Ovary (tissue), 9 donors: ENCODE measurements around the gene VENTX. TPM values are rescaled to one million over a fixed set of nuclear protein-coding genes. Genes with fewer than 3 reads are reported as not detected.
A peak's percentile ranks its signal among the peaks of the same experiment; 100 is the strongest.

ENCODE experiments used
- DNase-seq, 5 donors: peaks; one replicate each; pipeline ENCODE4 v3.0.0-alpha.2; 2019 to 2020
- H3K27ac ChIP-seq, 2 donors: fragments of 200-600 bp; one replicate each; pipeline versions ENCODE4 v1.5.1 to v1.8.0; 2019 to 2022
- H3K27me3 ChIP-seq: fragments of 200-600 bp; one replicate; pipeline ENCODE4 v1.8.0; 2022
- H3K36me3 ChIP-seq: fragments of 200-600 bp; sonication (generic); one replicate; pipeline ENCODE4 v1.5.1; 2019
- H3K4me1 ChIP-seq: one replicate; pipeline ENCODE4 v1.8.1; 2013; ENCODE audit warnings: mild to moderate bottlenecking, moderate library complexity; ENCODE audit not compliant: insufficient read depth
- H3K4me3 ChIP-seq: fragments of 200-600 bp; sonication (generic); one replicate; pipeline ENCODE4 v1.5.1; 2017
- H3K9me3 ChIP-seq, 2 donors: fragments of 200-600 bp in 1 of 2; sonication (generic) in 1 of 2; one replicate each; pipeline versions ENCODE4 v1.5.1 to v1.8.1; 2013 to 2019; ENCODE audit warnings: mild to moderate bottlenecking in 1 of 2, moderate library complexity in 1 of 2
- CTCF ChIP-seq, 3 donors: fragments of 450-650 bp in 2 of 3; fragments of 200-600 bp in 1 of 3; IDR thresholded peaks; one replicate each; pipeline versions ENCODE4 v1.5.1 to v1.8.0; 2016 to 2022; ENCODE audit warnings: antibody characterized with exemption in 3 of 3, mild to moderate bottlenecking in 1 of 3
- EP300 ChIP-seq: sonication (generic); formaldehyde crosslinking; IDR thresholded peaks from one replicate; pipeline ENCODE4 v1.6.1; 2017; ENCODE audit warnings: antibody characterized with exemption
- POLR2A ChIP-seq: fragments of 450-650 bp; IDR thresholded peaks from one replicate; pipeline ENCODE4 v1.6.1; 2017; ENCODE audit warnings: antibody characterized with exemption, mild to moderate bottlenecking, moderate library complexity
- WGBS, 3 donors: extraction: QIAGEN DNeasy Blood & Tissue Kit in 1 of 3; methylation state at CpG; one replicate each; pipeline versions ENCODE4 v1.1.5 to v1.1.7; 2013 to 2017; 5-methylcytosine and 5-hydroxymethylcytosine counted together
- intact Hi-C, 4 donors: fragments of 100-400 bp; cut with DNase I; formaldehyde crosslinking; loops; one replicate each; pipeline versions ENCODE4 v1.11.0 to v1.15.1; 2022 to 2023
- polyA plus RNA-seq, 2 donors: library from polyadenylated mRNA; stranded (reverse); fragments of 200-250 nt in 1 of 2; fragments of 350-450 nt in 1 of 2; fragmentation: Illumina TruSeq in 1 of 2; extraction: RNeasy Lipid Tissue Mini Kit (QIAGEN cat#74804) in 1 of 2; gene quantifications; one replicate each; pipeline ENCODE4 v1.2.3, GENCODE V29; 2013 to 2014
- total RNA-seq, 7 donors: library from RNA; depleted of rRNA in 2 of 7; stranded (reverse); fragments of >200 nt in 2 of 7; fragmentation: NEBNext Ultra II Directional in 3 of 7; extraction: Animal tissue kit (Norgen Biotek cat#: 25700) in 3 of 7; gene quantifications; one replicate each; pipeline versions ENCODE4 v1.1.0 to v1.2.4, GENCODE V29; 2016 to 2023
- donor health status: DM: no; HTN: no; CAD: no; lungs with moderate emphysema.
- donor health status: DM: no; HTN: no; CAD: no.
- donor health status: Bipolar disorder and iron deficiency.
- donor health status: DM: yes; HTN: yes; CAD: no.
- donor health status: DM: no; HTN: no; CAD: no.
- donor health status: DM: yes; HTN: yes; CAD: no.

Gene VENTX
- total and polyA plus RNA-seq, 9 donors: 0.23 to 2.2 (median 0.83) TPM

- intact Hi-C loops: no loop called here
- TF ChIP-seq CTCF (IDR thresholded peaks at IDR 0.05) (no peak), EP300 (no peak), POLR2A (no peak)
- Histone ChIP-seq H3K4me3 (no peak overlapping the region), H3K36me3 (no peaks in the 10 kb centered on the region), H3K9me3 (no peaks in the 10 kb centered on the region), H3K27ac (no peak overlapping the region), H3K27me3 (no peaks in the 10 kb centered on the region), H3K4me1 (no peaks in the 10 kb centered on the region)
- peak in 1 of 5 donors; percentile 27 for DNase-seq
- WGBS, 3 donors: 86 to 91% (median 87%) methylated on average over 32 to 54 of the region's 54 CpGs
Observed at GRCh38 chr10:133198621-133199487, 38.8 kb upstream of the VENTX start.

GRCh38 chr10:133199488-133199885 lies 38.2 kb upstream of the VENTX start:
- no peak for TF ChIP-seq EP300
- TF ChIP-seq POLR2A: no peak
- TF ChIP-seq CTCF (IDR thresholded peaks at IDR 0.05): no peak
- Histone ChIP-seq H3K4me1 (no peaks in the 10 kb centered on the region), H3K36me3 (no peaks in the 10 kb centered on the region), H3K4me3 (no peak overlapping the region), H3K27ac (no peak overlapping the region), H3K27me3 (no peaks in the 10 kb centered on the region), H3K9me3 (no peaks in the 10 kb centered on the region)
- 89 to 91% (median 89%) methylated on average over 13 of the region's 13 CpGs for WGBS, 3 donors
- intact Hi-C loops: no loop called here
- DNase-seq: peak in 1 of 5 donors; percentile 22

- Histone ChIP-seq H3K27ac (no peak overlapping the region), H3K27me3 (no peaks in the 10 kb centered on the region), H3K4me3 (no peak overlapping the region), H3K9me3 (no peaks in the 10 kb centered on the region), H3K36me3 (no peaks in the 10 kb centered on the region), H3K4me1 (no peaks in the 10 kb centered on the region)
- no peak for DNase-seq
- intact Hi-C loops: no loop called here
- TF ChIP-seq CTCF (IDR thresholded peaks at IDR 0.05) (no peak), POLR2A (no peak), EP300 (no peak)
- WGBS, 3 donors: 55 to 66% (median 61%) methylated on average over 26 to 38 of the region's 38 CpGs
Observed at GRCh38 chr10:133199992-133200611, 37.6 kb upstream of the VENTX start.

- intact Hi-C loops: no loop called here
- no peaks in the 10 kb centered on the region for H3K27me3 ChIP-seq
- no peaks in the 10 kb centered on the region for H3K36me3 ChIP-seq
- H3K9me3 ChIP-seq: no peaks in the 10 kb centered on the region
- no peak overlapping the region for H3K4me3 ChIP-seq
- DNase-seq: peak in 1 of 5 donors; percentile 27
- TF ChIP-seq EP300: no peak
- WGBS, 3 donors: 87 to 94% (median 93%) methylated on average over 14 to 15 of the region's 15 CpGs
- no peak overlapping the region for H3K27ac ChIP-seq
- H3K4me1 ChIP-seq: no peaks in the 10 kb centered on the region
Observed at GRCh38 chr10:133200621-133201031, 37.0 kb upstream of the VENTX start.
